ENCODE data around the gene CCDC82. TPM values are rescaled to one million over a fixed set of nuclear protein-coding genes. Genes with fewer than 3 reads are reported as not detected.
A peak's percentile ranks its signal among the peaks of the same experiment; 100 is the strongest.

CCDC82 gene
- total RNA-seq, 1 experiment from 2014 or later, result 15.8 TPM

- H3K27ac Mint-ChIP-seq (ENCODE audit: low read depth, unreplicated experiment), result peak overlapping the region; percentile 94
- no TSS peak for BruUV-seq (replicated peaks)
Measured at GRCh38 chr11:96339706-96340554, 49.8 kb downstream of the CCDC82 start.

GRCh38 chr11:96338910-96339705 lies 50.6 kb downstream of the CCDC82 start:
- no TSS peak for BruUV-seq (replicated peaks)
- CTCF ChIA-PET, result interaction anchor here (0.5 to 11.2 kb wide), 24 partner anchors 22 to 1613 kb away, joined by 3 to 202 read pairs (median 4); partner anchors contain the start of genes CCDC82 and JRKL
- Mint-ChIP-seq H3K27me3 (ENCODE audit: insufficient read depth, unreplicated experiment) (no peaks in the 10 kb centered on the region), H3K4me3 (ENCODE audit: unreplicated experiment) (peak overlapping the region; percentile 95), H3K4me1 (ENCODE audit: insufficient read depth, unreplicated experiment) (peaks cover 51% of the 10 kb centered on the region), H3K27ac (ENCODE audit: low read depth, unreplicated experiment) (peak overlapping the region; percentile 94), H3K9me3 (ENCODE audit: unreplicated experiment) (no peaks in the 10 kb centered on the region), H3K36me3 (ENCODE audit: insufficient read depth, unreplicated experiment) (peaks cover 12% of the 10 kb centered on the region)
- intact Hi-C loops (cut with micrococcal nuclease), result no loop called here
- TF ChIP-seq CTCF (IDR thresholded peaks at IDR 0.05; ENCODE audit: unreplicated experiment), result no peak
- DNase-seq (ENCODE audit: unreplicated experiment), result peak; percentile 86
- POLR2A ChIA-PET, result interaction anchor here (0.6 to 8.4 kb wide), 19 partner anchors 12 to 645 kb away, joined by 3 to 217 read pairs (median 5); partner anchors contain the start of genes CCDC82 and JRKL

More at GRCh38 chr11:96339706-96340554, 49.8 kb downstream of the CCDC82 start:
- Mint-ChIP-seq H3K4me1 (ENCODE audit: insufficient read depth, unreplicated experiment) (peaks cover 51% of the 10 kb centered on the region), H3K4me3 (ENCODE audit: unreplicated experiment) (peak overlapping the region; percentile 95), H3K36me3 (ENCODE audit: insufficient read depth, unreplicated experiment) (peaks cover 8% of the 10 kb centered on the region), H3K27me3 (ENCODE audit: insufficient read depth, unreplicated experiment) (no peaks in the 10 kb centered on the region), H3K9me3 (ENCODE audit: unreplicated experiment) (no peaks in the 10 kb centered on the region)
- no peak for TF ChIP-seq CTCF (IDR thresholded peaks at IDR 0.05; ENCODE audit: unreplicated experiment)
- DNase-seq (ENCODE audit: unreplicated experiment), result peak; percentile 19
- POLR2A ChIA-PET, result interaction anchor here (0.6 to 8.4 kb wide), 21 partner anchors 15 to 646 kb away, joined by 3 to 217 read pairs (median 4); partner anchors contain the start of genes CCDC82 and JRKL
- intact Hi-C loops (cut with micrococcal nuclease), result loop anchor here (1.0 to 5.0 kb wide), 4 partner anchors 33 to 463 kb away; partner anchors contain the start of gene MTMR2
- CTCF ChIA-PET, result interaction anchor here (0.5 to 11.2 kb wide), 27 partner anchors 10 to 546 kb away, joined by 3 to 202 read pairs (median 4); partner anchors contain the start of genes CCDC82 and JRKL

- Mint-ChIP-seq H3K27ac (ENCODE audit: low read depth, unreplicated experiment) (peak overlapping the region; percentile 94), H3K27me3 (ENCODE audit: insufficient read depth, unreplicated experiment) (no peaks in the 10 kb centered on the region), H3K4me1 (ENCODE audit: insufficient read depth, unreplicated experiment) (peaks cover 51% of the 10 kb centered on the region), H3K4me3 (ENCODE audit: unreplicated experiment) (peak overlapping the region; percentile 95), H3K9me3 (ENCODE audit: unreplicated experiment) (no peaks in the 10 kb centered on the region), H3K36me3 (ENCODE audit: insufficient read depth, unreplicated experiment) (peaks cover 8% of the 10 kb centered on the region)
- no TSS peak for BruUV-seq (replicated peaks)
- CTCF ChIA-PET, result interaction anchor here (0.8 to 11.2 kb wide), 10 partner anchors 10 to 502 kb away, joined by 3 to 202 read pairs (median 4); no protein-coding TSS in a partner anchor
- intact Hi-C loops (cut with micrococcal nuclease), result no loop called here
- no peak for TF ChIP-seq CTCF (IDR thresholded peaks at IDR 0.05; ENCODE audit: unreplicated experiment)
- POLR2A ChIA-PET, result interaction anchor here (0.8 to 8.4 kb wide), 16 partner anchors 11 to 305 kb away, joined by 3 to 217 read pairs (median 4); no protein-coding TSS in a partner anchor
- no peak for DNase-seq (ENCODE audit: unreplicated experiment)
Measured at GRCh38 chr11:96337541-96338431, 51.9 kb downstream of the CCDC82 start.

All from MCF 10A (cell line).